ENCODE results near the gene LHX6.

LHX6 gene

GRCh38 chr9:122216138-122216797, 12.5 kb downstream of the LHX6 start:
- no peak for DNase-seq (ENCODE audit: low read depth, low spot score)

DNA sequence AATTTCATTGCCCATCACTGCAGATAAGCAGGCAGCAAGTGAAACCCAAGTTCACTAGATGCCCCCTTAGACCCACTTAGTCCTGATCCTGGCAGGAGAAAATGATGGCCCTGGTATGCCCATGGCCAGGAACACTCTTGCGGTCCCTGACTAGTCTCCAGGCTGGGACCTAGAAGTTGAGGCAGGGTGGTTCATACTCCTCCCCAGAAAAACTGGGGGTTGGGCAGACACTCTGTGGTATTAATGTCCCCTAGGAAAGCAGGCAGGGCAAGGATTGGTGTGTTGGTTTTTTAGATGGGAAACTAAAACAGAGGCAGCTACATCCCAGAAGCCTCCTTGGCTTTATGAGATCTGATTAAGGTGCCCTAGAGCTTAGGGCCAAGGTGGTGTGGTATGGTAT, 13.1 kb downstream of the LHX6 start:
- no peak for DNase-seq (ENCODE audit: low read depth, low spot score)

DNA sequence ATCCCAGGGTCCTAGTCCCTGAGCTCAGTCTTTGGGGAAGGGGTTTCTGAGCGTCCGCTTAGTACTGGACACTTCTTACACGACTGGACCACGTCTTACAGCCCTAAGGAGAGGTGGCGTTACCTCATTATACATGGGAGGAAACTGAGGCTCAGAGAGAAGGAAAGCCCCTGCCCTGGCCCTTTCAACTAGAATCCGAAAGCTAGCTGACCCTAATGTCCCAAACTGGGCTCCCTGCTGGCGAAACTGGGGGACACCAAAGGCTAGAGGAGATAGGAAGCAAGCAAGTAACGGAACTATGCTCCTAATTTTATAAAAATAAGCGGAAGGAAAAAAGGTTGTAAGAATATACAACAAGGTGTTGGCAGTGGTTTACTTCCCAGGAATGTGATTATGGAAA, 14.2 kb downstream of the LHX6 start:
- DNase-seq (ENCODE audit: low read depth, low spot score), result no peak

GRCh38 chr9:122213589-122214413, 15.0 kb downstream of the LHX6 start:
- DNase-seq (ENCODE audit: low read depth, low spot score), result peak; percentile 80

DNA sequence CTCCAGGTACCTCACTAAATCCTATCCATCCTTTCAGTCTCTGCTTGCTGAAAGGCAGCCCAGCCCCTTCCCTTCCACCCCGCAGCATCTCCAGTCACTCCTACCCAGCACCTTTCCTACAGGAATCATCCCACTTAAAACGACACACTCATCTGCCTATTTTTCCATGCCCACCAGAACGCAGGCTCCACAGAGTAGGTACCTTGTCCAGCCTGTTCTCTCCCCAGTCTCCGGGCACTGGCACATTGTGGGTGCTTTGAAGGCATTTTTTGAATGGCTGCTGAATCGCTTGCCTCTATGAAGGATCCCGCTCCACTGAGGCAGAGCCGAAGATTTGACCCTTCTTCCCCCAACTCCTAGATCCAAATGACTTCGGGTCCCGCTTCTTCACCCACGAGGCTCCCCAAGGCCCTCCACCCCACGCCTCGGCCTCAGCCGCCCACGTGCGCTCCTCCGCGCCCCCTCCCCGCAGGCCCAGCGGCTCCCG, 15.6 kb downstream of the LHX6 start:
- DNase-seq (ENCODE audit: low read depth, low spot score), result no peak

DNA sequence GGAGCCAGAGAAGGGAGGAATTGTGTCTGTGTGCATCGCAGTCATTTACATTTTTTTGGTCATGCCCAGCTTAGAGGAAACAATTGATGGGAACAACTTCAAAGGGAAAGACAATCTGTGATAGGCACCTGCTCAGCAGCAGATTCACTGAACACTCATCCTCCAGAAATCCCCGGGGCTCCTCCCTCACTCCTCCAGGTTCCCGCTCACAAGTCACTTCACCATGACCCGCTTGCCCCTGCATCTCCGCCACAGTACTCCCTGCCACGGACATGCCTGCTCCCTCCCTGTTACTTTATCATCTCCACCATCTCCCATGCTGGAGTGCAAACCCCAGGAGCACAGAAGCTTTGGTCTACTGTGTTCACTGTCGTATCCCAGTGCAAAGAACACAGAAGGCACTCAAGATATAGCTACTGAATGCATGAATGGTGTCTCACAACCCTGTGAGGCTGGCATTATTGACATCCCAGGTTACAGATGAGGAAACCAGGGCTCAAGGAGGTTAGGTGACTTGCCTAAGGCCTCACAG, 16.2 kb downstream of the LHX6 start:
- DNase-seq (ENCODE audit: low read depth, low spot score), result no peak

DNA sequence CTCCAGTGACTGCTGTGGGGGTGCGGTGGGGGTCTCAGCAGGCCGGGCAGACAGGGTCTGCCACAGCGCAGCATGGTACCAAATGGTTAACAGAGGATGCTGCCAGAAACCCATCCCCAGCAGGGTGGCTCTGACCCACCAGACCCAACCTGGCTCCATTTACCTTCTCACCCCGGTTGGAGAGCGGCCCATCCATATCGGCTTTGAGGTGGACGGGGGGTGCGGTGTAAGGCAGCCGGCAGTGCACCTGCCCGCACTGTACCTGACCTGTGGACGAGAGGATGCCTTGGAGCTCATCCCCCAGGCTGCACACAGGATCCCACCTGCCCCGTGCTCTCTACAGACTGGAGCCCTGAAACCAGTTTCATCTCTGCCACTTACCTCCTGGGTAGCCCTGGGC, 19.3 kb downstream of the LHX6 start:
- DNase-seq (ENCODE audit: low read depth, low spot score), result no peak

GRCh38 chr9:122207096-122207495, 21.7 kb downstream of the LHX6 start:
- no peak for DNase-seq (ENCODE audit: low read depth, low spot score)

DNA sequence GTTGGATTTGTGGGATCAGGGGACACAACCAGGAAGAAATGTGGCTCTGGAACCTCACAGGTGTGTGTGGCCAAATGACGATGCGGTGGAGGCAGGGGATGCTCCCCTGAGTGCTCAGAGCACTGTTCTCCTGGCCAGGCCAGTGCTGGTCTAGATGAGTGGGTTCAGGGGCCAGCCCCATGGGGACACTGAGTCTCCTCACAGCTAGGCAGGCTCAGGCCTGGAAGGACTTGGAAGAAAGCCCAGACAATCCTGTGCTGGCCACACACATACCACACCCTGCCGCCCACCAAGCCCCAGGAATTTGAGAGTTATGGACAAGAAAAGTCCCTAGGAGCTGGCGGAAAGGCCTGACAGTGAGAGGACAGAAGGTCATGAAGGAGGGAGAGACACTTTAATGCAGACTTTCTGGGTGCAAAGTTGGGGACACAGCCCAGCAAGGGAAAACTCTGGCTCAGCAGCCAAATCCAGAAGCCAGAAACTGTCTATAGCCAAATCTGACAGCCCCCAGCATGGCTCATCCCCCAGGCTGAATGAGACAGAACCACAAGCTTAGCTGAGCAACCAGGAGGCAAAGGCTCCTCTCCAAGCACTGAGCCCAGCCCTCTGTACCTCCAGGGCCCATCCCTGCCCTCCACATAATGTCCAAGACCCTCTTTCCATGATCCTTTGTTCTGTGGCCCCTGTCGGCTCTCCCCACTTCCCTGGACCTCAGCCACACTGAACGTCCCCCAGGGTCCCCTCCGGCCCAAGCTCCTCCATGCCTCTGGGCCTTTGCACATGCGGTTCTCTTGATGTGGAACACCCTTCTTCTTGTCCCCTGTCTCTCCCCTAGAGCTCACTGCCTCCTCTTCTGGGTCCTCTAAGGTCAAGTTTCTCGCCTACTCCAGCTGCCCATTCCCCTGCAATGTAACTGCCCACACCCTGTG, 22.4 kb downstream of the LHX6 start:
- no peak for DNase-seq (ENCODE audit: low read depth, low spot score)

GRCh38 chr9:122205176-122205575, 23.6 kb downstream of the LHX6 start:
- no peak for DNase-seq (ENCODE audit: low read depth, low spot score)

- DNase-seq (ENCODE audit: low read depth, low spot score), result no peak
Observed at GRCh38 chr9:122204491-122204890, 24.3 kb downstream of the LHX6 start.

- DNase-seq (ENCODE audit: low read depth, low spot score), result no peak
Observed at GRCh38 chr9:122204055-122204454, 24.7 kb downstream of the LHX6 start.

- no peak for DNase-seq (ENCODE audit: low read depth, low spot score)
Observed at GRCh38 chr9:122202111-122202510, 26.6 kb downstream of the LHX6 start.

DNA sequence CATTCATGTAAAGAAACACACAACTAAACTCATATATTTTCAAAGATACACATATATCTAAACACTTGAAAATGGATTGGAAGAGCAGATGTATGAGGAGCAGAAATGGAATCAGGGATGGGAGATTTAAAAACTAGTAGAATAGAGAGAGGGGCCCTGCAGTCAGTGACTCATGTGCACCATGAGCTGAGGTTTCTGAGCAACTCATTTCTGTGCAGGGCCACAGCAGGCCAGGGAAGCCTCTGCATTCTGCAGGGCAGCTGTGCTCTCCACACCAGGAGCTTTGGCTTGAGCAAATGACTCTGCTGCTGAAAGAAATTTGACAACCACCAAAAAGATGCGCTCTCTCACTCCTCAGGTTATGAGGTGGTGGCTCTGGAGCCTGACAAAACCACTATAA, 27.1 kb downstream of the LHX6 start:
- no peak for DNase-seq (ENCODE audit: low read depth, low spot score)

GRCh38 chr9:122200960-122201595, 27.7 kb downstream of the LHX6 start:
- DNase-seq (ENCODE audit: low read depth, low spot score), result no peak

GRCh38 chr9:122197882-122198281, 30.9 kb downstream of the LHX6 start:
- DNase-seq (ENCODE audit: low read depth, low spot score), result no peak

GRCh38 chr9:122197426-122197825, 31.3 kb downstream of the LHX6 start:
- DNase-seq (ENCODE audit: low read depth, low spot score), result no peak

- no peak for DNase-seq (ENCODE audit: low read depth, low spot score)
Observed at GRCh38 chr9:122195875-122196274, 32.9 kb downstream of the LHX6 start.

GRCh38 chr9:122193651-122194050, 35.1 kb downstream of the LHX6 start:
- no peak for DNase-seq (ENCODE audit: low read depth, low spot score)

DNA sequence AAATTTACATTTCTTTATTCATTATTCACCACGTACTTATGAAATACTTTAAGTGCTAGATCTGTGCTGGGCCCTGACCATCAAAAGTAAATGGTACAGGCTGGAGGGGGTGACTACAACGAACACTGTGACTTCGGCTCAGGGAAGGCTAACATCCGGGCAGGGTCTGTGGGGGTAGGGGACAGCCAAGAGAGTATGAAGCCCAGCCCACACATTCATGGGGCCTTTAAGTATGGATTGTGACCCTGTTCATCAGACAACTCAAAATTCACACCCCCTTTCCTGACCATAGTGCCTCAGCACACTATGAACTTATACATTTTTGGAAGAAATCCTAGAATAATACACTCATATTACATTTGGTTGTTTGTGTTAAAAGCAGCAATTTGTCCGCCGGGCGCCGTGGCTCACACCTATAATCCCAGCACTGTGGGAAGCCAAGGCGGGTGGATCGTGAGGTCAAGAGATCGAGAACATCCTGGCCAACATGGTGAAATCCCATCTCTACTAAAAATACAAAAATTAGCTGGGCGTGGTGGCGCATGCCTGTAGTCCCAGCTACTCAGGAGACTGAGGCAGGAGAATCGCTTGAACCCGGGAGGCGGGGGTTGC, 35.7 kb downstream of the LHX6 start:
- no peak for DNase-seq (ENCODE audit: low read depth, low spot score)

Measured in iPS DF 19.7 (cell line).